Stimulated activated CD4-positive, alpha-beta T cell treated with anti-CD3 and anti-CD28 coated beads, Interleukin-4, amount 100 ng/mL, for 1 hour (primary cell): ENCODE measurements around the gene UPK1A.

Experiments used
- DNase-seq: peaks from one replicate; pipeline ENCODE4 v3.0.0-alpha.2; 2020

UPK1A gene

GRCh38 chr19:35693835-35694599 lies 27.7 kb downstream of the UPK1A start:
- DNase-seq, result peak; percentile 86

GRCh38 chr19:35695895-35696422 lies 29.6 kb downstream of the UPK1A start:
- no peak for DNase-seq

GRCh38 chr19:35696835-35697234 lies 30.5 kb downstream of the UPK1A start:
- DNase-seq, result no peak

GRCh38 chr19:35702223-35703012 lies 36.1 kb downstream of the UPK1A start:
- peak; percentile 89 for DNase-seq

- no peak for DNase-seq
Observed at GRCh38 chr19:35703343-35703742, 37.0 kb downstream of the UPK1A start.

- no peak for DNase-seq
Observed at GRCh38 chr19:35704218-35704617, 37.9 kb downstream of the UPK1A start, which contains the start of gene ZBTB32. Gene ZBTB32 (plus strand): TSS chr19:35704558. CDS start chr19:35714627, 10,069 bp downstream.

GRCh38 chr19:35708391-35708790 lies 42.1 kb downstream of the UPK1A start:
- no peak for DNase-seq

- DNase-seq, result peak; percentile 52
Observed at GRCh38 chr19:35710784-35711723, 44.7 kb downstream of the UPK1A start.

GRCh38 chr19:35712567-35713505 lies 46.5 kb downstream of the UPK1A start:
- DNase-seq, result peak; percentile 58

GRCh38 chr19:35713506-35713850 lies 47.2 kb downstream of the UPK1A start:
- DNase-seq, result no peak

- DNase-seq, result no peak
Observed at GRCh38 chr19:35713904-35714495, 47.7 kb downstream of the UPK1A start.

GRCh38 chr19:35714601-35715354 lies 48.5 kb downstream of the UPK1A start:
- DNase-seq, result no peak

GRCh38 chr19:35715355-35715809 lies 49.1 kb downstream of the UPK1A start:
- DNase-seq, result no peak

GRCh38 chr19:35715981-35716800 lies 49.9 kb downstream of the UPK1A start:
- no peak for DNase-seq

GRCh38 chr19:35716801-35717664 lies 50.7 kb downstream of the UPK1A start:
- DNase-seq, result peak; percentile 96

- DNase-seq, result no peak
Observed at GRCh38 chr19:35717665-35718344, 51.5 kb downstream of the UPK1A start, which contains the start of gene KMT2B. Gene KMT2B (plus strand): TSS chr19:35718003. CDS start chr19:35718019, 16 bp downstream.

GRCh38 chr19:35718345-35719041 lies 52.2 kb downstream of the UPK1A start:
- peak; percentile 65 for DNase-seq
